Right hindlimb (tissue), 1 donor: ENCODE measurements around the gene SH3RF3.

Experiments used
- DNase-seq: peaks from one replicate; pipeline ENCODE4 v3.0.0-alpha.2; 2018

The SH3RF3 gene

GRCh38 chr2:109266998-109267854 lies 138.2 kb downstream of the SH3RF3 start:
- DNase-seq = no peak

- DNase-seq = no peak
Observed at GRCh38 chr2:109268916-109269315, 139.9 kb downstream of the SH3RF3 start.

- no peak for DNase-seq
Observed at GRCh38 chr2:109269706-109270504, 140.9 kb downstream of the SH3RF3 start.

- DNase-seq = no peak
Observed at GRCh38 chr2:109270505-109271312, 141.7 kb downstream of the SH3RF3 start.

- DNase-seq = no peak
Observed at GRCh38 chr2:109271920-109272319, 142.9 kb downstream of the SH3RF3 start.

- peak; percentile 57 for DNase-seq
Observed at GRCh38 chr2:109272461-109272860, 143.5 kb downstream of the SH3RF3 start.

GRCh38 chr2:109275120-109276012 lies 146.4 kb downstream of the SH3RF3 start:
- DNase-seq = no peak

GRCh38 chr2:109277406-109277805 lies 148.4 kb downstream of the SH3RF3 start:
- DNase-seq = no peak

- DNase-seq = peak; percentile 67
Observed at GRCh38 chr2:109279243-109279860, 150.3 kb downstream of the SH3RF3 start.

- no peak for DNase-seq
Observed at GRCh38 chr2:109280804-109281203, 151.8 kb downstream of the SH3RF3 start.

- DNase-seq = no peak
Observed at GRCh38 chr2:109282360-109282759, 153.4 kb downstream of the SH3RF3 start.

- DNase-seq = no peak
Observed at GRCh38 chr2:109282865-109283264, 153.9 kb downstream of the SH3RF3 start.

- peak; percentile 91 for DNase-seq
Observed at GRCh38 chr2:109284826-109285225, 155.8 kb downstream of the SH3RF3 start.

GRCh38 chr2:109285244-109285651 lies 156.2 kb downstream of the SH3RF3 start:
- no peak for DNase-seq

- DNase-seq = no peak
Observed at GRCh38 chr2:109287413-109287812, 158.4 kb downstream of the SH3RF3 start.

- DNase-seq = no peak
Observed at GRCh38 chr2:109287838-109288237, 158.8 kb downstream of the SH3RF3 start.

GRCh38 chr2:109288544-109289368 lies 159.8 kb downstream of the SH3RF3 start:
- no peak for DNase-seq

GRCh38 chr2:109289504-109290222 lies 160.7 kb downstream of the SH3RF3 start:
- no peak for DNase-seq

- peak; percentile 67 for DNase-seq
Observed at GRCh38 chr2:109290887-109291643, 162.1 kb downstream of the SH3RF3 start.
